ENCODE measurements around the gene ANKMY1. TPM values are rescaled to one million over a fixed set of nuclear protein-coding genes. Genes with fewer than 3 reads are reported as not detected.
A peak's percentile ranks its signal among the peaks of the same experiment; 100 is the strongest.

The ANKMY1 gene
- total and polyA plus RNA-seq, 2 of the 13 experiments (the other 11 are each of a cell fraction or from before 2014, with no cell fraction given): 11.7 to 18.8 TPM

DNA sequence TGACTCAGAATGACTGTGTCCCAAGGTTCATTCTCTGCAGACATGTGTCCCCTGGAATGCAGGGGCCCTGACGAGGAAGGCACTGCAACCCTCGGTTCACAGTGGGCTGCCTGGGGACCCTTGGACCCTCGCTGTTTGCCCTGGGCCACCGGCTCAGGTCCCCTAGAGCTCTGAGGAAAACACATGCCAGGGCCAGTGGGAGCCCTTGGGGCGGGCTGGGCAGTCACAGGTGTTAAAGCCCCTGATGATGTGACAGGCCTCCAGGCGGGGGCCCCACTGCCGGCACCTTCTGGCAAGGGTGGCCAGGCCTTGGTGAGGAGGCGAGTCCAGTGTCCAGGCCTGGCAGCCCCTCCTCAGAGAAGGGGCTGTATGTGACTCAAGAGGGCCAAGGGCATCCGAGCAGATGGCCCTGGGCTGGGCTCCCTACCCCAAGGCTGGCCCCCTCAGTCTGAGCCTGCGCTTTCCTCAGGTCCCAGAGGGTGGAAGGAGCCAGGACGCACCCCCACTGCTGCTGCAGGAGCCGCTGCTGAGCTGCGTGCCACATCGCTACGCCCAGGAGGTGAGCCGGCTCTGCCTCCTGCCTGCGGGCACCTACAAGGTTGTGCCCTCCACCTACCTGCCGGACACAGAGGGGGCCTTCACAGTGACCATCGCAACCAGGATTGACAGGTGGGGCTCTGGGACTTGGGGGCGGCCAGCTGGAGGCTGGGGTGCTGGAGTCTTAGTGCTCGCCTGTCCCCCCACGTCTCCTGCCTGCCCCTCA lies 39.8 kb upstream of the ANKMY1 start (continued):
- TF ChIP-seq HOMEZ (CRISPR knock-in tag; IDR thresholded peaks at IDR 0.05; ENCODE audit: low read depth): no peak
- TF ChIP-seq MTERF4 (CRISPR knock-in tag; IDR thresholded peaks at IDR 0.05): 0 out of 2 replicates have a peak, but pooled peaks have one; percentile 28
- TF ChIP-seq ZNF260 (CRISPR knock-in tag; IDR thresholded peaks at IDR 0.05; ENCODE audit: borderline replicate concordance, low read depth): no peak
- 0 out of 2 replicates have a peak, but pooled peaks have one; percentile 52 for TF ChIP-seq SPEN (CRISPR knock-in tag; IDR thresholded peaks at IDR 0.05; ENCODE audit: low read depth)
- TF ChIP-seq MIXL1 (CRISPR knock-in tag; IDR thresholded peaks at IDR 0.05): 0 out of 2 replicates have a peak, but pooled peaks have one; percentile 26
- no peak for TF ChIP-seq TCF12 (IDR thresholded peaks at IDR 0.05)
- no peak for TF ChIP-seq TCF12 (CRISPR knock-in tag; IDR thresholded peaks at IDR 0.05)
- TF ChIP-seq MED1 (CRISPR knock-in tag; IDR thresholded peaks at IDR 0.05): peak; percentile 80
- no peak for TF ChIP-seq MNT (IDR thresholded peaks at IDR 0.05)
- peak; percentile 83 for TF ChIP-seq RXRA (CRISPR knock-in tag; IDR thresholded peaks at IDR 0.05)
- peak; percentile 72 for TF ChIP-seq GATAD2A (CRISPR knock-in tag; IDR thresholded peaks at IDR 0.05)
- TF ChIP-seq ZFP36 (IDR thresholded peaks at IDR 0.05; ENCODE audit: borderline replicate concordance, low read depth, low read length, partially characterized antibody): no peak
- TF ChIP-seq GTF2F1 (IDR thresholded peaks at IDR 0.05; ENCODE audit: low read length): no peak
- TF ChIP-seq HOXA3 (CRISPR knock-in tag; IDR thresholded peaks at IDR 0.05): peak; percentile 77
- 0 out of 2 replicates have a peak, but pooled peaks have one; percentile 24 for TF ChIP-seq POLR2G (IDR thresholded peaks at IDR 0.05; ENCODE audit: low read depth, low read length)
- no peak for TF ChIP-seq ZNF839 (CRISPR knock-in tag; IDR thresholded peaks at IDR 0.05; ENCODE audit: borderline replicate concordance)
- TF ChIP-seq ZNF496 (CRISPR knock-in tag; IDR thresholded peaks at IDR 0.05; ENCODE audit: insufficient replicate concordance): no peak
- peak; percentile 99 for TF ChIP-seq TEAD3 (CRISPR knock-in tag; optimal IDR thresholded peaks at IDR 0.05; ENCODE audit: borderline replicate concordance)
- no peak for TF ChIP-seq CHD2 (IDR thresholded peaks at IDR 0.05; ENCODE audit: low read depth, low read length)
- peak; percentile 52 for TF ChIP-seq ZEB1 (IDR thresholded peaks at IDR 0.05; ENCODE audit: insufficient replicate concordance, low read depth)
- 0 out of 2 replicates have a peak, but pooled peaks have one; percentile 43 for TF ChIP-seq ZFY (CRISPR knock-in tag; IDR thresholded peaks at IDR 0.05)
- peak; percentile 83 for TF ChIP-seq ZNF431 (CRISPR knock-in tag; IDR thresholded peaks at IDR 0.05; ENCODE audit: borderline replicate concordance, low read depth)
- TF ChIP-seq, protein P1, sequence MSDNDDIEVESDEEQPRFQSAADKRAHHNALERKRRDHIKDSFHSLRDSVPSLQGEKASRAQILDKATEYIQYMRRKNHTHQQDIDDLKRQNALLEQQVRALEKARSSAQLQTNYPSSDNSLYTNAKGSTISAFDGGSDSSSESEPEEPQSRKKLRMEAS (IDR thresholded peaks at IDR 0.05): peak; percentile 91
- peak; percentile 27; the same call in 1 of the 2 replicates for TF ChIP-seq CSRNP1 (CRISPR knock-in tag; IDR thresholded peaks at IDR 0.05)
- TF ChIP-seq MXI1 (IDR thresholded peaks at IDR 0.05; ENCODE audit: borderline replicate concordance, low read depth, low read length): peak; percentile 35; the same call in 1 of the 3 replicates
- TF ChIP-seq U2AF2 (IDR thresholded peaks at IDR 0.05; ENCODE audit: low read depth, low read length): no peak

Measured in HepG2 (cell line).